ENCODE measurements around the gene THSD7B.
"Not testable (repeated sequence)": the region's sequence is repeated elsewhere in the genome, so short reads cannot be mapped to it uniquely, and the experiment has no call there.

Gene THSD7B

DNA sequence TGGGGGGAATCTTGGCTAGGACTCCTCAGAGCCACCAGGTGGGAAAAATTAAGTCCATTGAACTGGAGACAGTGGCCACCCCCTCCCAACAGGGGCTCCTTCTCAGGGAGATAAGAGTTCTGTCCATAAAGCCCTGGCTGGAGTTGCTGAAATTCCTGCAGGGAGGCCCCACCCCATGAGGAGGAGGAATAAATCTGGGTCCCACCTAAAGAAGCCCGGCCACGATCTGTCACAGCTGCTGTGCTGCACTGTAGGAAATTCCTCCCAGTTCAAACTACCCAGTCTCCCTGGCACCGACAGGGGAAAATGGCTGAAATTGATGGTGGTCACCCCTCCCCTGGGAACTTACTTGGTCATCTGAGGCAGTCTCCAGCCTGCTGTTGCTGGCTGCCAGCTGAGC lies 215.0 kb downstream of the THSD7B start:
- no peak for DNase-seq
- H3K4me3 ChIP-seq (ENCODE audit: insufficient read depth, low read depth, low read length, poor library complexity, severe bottlenecking): no peak overlapping the region
- no peaks in the 10 kb centered on the region for H3K27me3 ChIP-seq (replicated peaks; ENCODE audit: control insufficient read depth, insufficient read depth, low read length, poor library complexity, severe bottlenecking)

DNA sequence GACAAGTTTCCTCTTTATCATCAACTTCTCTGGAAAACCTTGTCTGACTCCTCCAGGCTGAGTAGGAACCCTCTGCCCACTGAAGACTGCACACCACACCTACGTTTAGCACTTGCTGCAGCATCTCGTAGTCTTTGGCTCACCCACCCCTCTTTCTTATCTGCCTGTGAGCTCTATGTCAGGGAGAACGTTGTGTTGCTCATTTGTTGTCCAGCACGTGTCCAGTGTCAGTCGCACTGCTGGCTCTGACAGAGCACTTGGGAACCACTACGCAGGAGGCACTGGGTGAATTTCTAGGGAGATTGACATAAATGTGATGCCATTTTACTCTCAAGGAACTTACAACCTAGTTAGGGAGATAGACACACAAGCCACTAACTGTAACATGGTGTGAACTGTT lies 216.3 kb downstream of the THSD7B start:
- H3K27me3 ChIP-seq (replicated peaks; ENCODE audit: control insufficient read depth, insufficient read depth, low read length, poor library complexity, severe bottlenecking); H3K4me1 ChIP-seq (ENCODE audit: control insufficient read depth, insufficient read depth, low read length, poor library complexity, severe bottlenecking); H3K36me3 ChIP-seq (ENCODE audit: control insufficient read depth, insufficient read depth, low read length); H3K9me3 ChIP-seq (ENCODE audit: control insufficient read depth, low read length); H3K27ac ChIP-seq (ENCODE audit: insufficient read depth, low read length, poor library complexity, severe bottlenecking); H3K4me3 ChIP-seq (ENCODE audit: insufficient read depth, low read depth, low read length, poor library complexity, severe bottlenecking); DNase-seq: not testable (repeated sequence)

More for the DNA sequence above, 215.0 kb downstream of the THSD7B start:
- Histone ChIP-seq H3K9me3 (ENCODE audit: control insufficient read depth, low read length) (no peaks in the 10 kb centered on the region), H3K27ac (ENCODE audit: insufficient read depth, low read length, poor library complexity, severe bottlenecking) (no peak overlapping the region), H3K4me1 (ENCODE audit: control insufficient read depth, insufficient read depth, low read length, poor library complexity, severe bottlenecking) (no peaks in the 10 kb centered on the region), H3K36me3 (ENCODE audit: control insufficient read depth, insufficient read depth, low read length) (no peaks in the 10 kb centered on the region)

DNA sequence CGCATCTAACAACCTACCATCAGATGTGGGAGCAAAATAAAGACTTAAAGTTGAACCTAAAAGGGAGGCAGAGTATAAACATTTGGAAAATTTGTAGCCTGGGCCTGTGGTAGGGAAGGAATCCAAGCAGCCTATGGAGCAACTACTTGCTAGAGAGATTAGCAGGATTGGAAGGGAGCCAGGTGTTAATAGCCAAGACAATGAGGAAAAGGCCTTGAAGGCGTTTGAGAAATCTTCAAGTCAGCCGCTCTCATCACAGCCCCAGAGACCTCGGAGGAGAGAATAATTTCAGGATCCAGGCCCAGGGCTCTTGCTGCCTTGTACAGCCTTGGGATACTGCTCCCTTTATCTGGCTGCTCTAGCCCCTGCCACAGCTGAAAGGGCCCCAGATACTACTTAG lies 219.7 kb downstream of the THSD7B start:
- no peaks in the 10 kb centered on the region for H3K27me3 ChIP-seq (replicated peaks; ENCODE audit: control insufficient read depth, insufficient read depth, low read length, poor library complexity, severe bottlenecking)
- no peaks in the 10 kb centered on the region for H3K9me3 ChIP-seq (ENCODE audit: control insufficient read depth, low read length)
- H3K27ac ChIP-seq (ENCODE audit: insufficient read depth, low read length, poor library complexity, severe bottlenecking): no peak overlapping the region
- DNase-seq: no peak
- no peak overlapping the region for H3K4me3 ChIP-seq (ENCODE audit: insufficient read depth, low read depth, low read length, poor library complexity, severe bottlenecking)
- H3K4me1 ChIP-seq (ENCODE audit: control insufficient read depth, insufficient read depth, low read length, poor library complexity, severe bottlenecking): no peaks in the 10 kb centered on the region
- no peaks in the 10 kb centered on the region for H3K36me3 ChIP-seq (ENCODE audit: control insufficient read depth, insufficient read depth, low read length)

DNA sequence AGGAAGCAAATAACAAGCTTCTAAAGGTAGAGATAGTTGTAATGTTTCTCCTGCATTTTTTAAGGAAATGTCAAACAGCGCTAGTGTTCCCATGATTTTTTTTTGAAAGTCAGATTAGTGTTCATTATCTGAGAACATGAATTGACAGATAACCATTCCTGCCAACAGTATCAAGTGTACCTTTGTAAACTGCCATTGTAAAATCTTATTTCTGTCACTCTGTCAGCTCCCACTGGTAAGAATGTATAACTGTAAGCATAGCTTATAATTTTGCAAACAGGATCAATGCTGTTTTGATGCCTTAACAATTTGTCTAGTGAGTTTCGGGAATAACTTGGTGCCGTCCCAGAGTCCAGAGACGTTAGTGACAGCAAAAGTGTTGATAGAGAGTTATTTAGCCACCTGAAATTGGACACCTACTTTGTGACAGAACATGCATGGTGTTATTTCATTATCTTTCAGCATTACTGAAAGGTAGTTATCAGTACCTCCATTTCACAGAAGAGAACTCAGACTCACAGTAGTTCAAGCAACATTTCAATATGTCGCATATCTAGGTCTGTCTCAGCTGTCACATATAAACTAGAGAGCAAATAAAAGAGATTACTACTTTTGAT lies 221.4 kb downstream of the THSD7B start:
- H3K27ac ChIP-seq (ENCODE audit: insufficient read depth, low read length, poor library complexity, severe bottlenecking): no peak overlapping the region
- DNase-seq: no peak
- no peaks in the 10 kb centered on the region for H3K4me1 ChIP-seq (ENCODE audit: control insufficient read depth, insufficient read depth, low read length, poor library complexity, severe bottlenecking)
- no peaks in the 10 kb centered on the region for H3K36me3 ChIP-seq (ENCODE audit: control insufficient read depth, insufficient read depth, low read length)
- H3K4me3 ChIP-seq (ENCODE audit: insufficient read depth, low read depth, low read length, poor library complexity, severe bottlenecking): no peak overlapping the region
- no peaks in the 10 kb centered on the region for H3K27me3 ChIP-seq (replicated peaks; ENCODE audit: control insufficient read depth, insufficient read depth, low read length, poor library complexity, severe bottlenecking)
- H3K9me3 ChIP-seq (ENCODE audit: control insufficient read depth, low read length): no peaks in the 10 kb centered on the region

DNA sequence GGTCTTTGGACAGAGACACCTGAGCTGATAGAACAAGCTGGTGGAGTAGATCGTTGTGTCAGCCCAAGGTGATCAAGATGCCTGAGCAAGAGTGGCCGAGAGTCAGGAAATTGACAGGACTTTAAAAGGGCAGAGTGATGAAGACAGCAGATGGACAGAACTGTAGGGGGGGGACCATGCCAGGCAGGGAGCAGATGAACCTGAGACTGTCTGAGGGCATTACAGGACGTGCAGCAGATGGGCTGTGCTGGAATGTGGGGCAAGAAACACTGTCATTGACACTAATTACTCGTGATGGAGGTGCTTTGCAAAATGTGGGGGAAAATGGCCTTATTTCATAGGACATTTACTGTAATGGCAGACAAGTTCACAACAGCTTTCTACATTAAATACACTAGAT lies 225.0 kb downstream of the THSD7B start:
- no peak overlapping the region for H3K27ac ChIP-seq (ENCODE audit: insufficient read depth, low read length, poor library complexity, severe bottlenecking)

DNA sequence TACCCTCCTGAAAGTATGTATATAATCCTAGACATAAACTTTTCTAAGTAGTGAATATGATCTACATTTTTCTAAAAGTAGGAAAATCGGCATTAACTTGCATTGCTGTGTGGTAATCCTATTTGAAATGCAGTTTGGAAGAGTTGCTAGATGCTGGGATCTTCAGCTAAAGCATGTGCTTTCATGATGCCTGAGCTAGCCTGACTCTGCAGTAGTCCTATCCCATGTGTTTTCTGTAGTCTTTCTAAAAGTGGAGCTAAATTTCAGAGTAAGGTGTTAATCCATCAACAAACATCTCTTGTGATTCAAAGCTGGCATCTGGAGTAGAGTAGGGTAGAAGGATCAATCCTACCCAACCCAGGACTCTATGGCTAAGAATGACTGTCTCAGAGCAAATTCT lies 229.4 kb downstream of the THSD7B start:
- H3K9me3 ChIP-seq (ENCODE audit: control insufficient read depth, low read length): no peaks in the 10 kb centered on the region
- H3K4me1 ChIP-seq (ENCODE audit: control insufficient read depth, insufficient read depth, low read length, poor library complexity, severe bottlenecking): no peaks in the 10 kb centered on the region
- no peaks in the 10 kb centered on the region for H3K36me3 ChIP-seq (ENCODE audit: control insufficient read depth, insufficient read depth, low read length)

More for the DNA sequence above, 225.0 kb downstream of the THSD7B start:
- no peaks in the 10 kb centered on the region for H3K9me3 ChIP-seq (ENCODE audit: control insufficient read depth, low read length)
- H3K27me3 ChIP-seq (replicated peaks; ENCODE audit: control insufficient read depth, insufficient read depth, low read length, poor library complexity, severe bottlenecking): no peaks in the 10 kb centered on the region
- no peak overlapping the region for H3K4me3 ChIP-seq (ENCODE audit: insufficient read depth, low read depth, low read length, poor library complexity, severe bottlenecking)
- H3K36me3 ChIP-seq (ENCODE audit: control insufficient read depth, insufficient read depth, low read length): no peaks in the 10 kb centered on the region
- no peaks in the 10 kb centered on the region for H3K4me1 ChIP-seq (ENCODE audit: control insufficient read depth, insufficient read depth, low read length, poor library complexity, severe bottlenecking)
- DNase-seq: no peak

DNA sequence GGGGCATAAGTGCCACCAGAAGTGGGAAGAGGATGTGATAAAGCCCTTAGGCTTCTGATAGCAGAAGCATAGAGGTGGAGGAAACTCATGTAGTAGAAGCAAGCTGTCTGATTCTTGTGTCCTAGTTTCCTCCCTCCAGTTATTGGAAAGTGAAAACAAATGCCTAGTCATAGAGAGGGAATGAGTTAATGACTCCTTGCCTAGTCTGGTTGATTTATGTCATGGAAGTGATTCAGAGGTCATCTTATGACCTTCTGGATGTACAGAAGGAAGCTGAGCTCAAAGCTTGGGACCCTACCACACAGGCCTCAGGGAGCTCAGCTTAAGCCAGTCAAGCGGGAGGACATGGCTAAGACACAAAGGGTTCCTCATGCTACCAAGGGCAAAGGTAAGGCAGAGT lies 232.2 kb downstream of the THSD7B start:
- DNase-seq: no peak
- H3K9me3 ChIP-seq (ENCODE audit: control insufficient read depth, low read length): no peaks in the 10 kb centered on the region
- H3K27me3 ChIP-seq (replicated peaks; ENCODE audit: control insufficient read depth, insufficient read depth, low read length, poor library complexity, severe bottlenecking): no peaks in the 10 kb centered on the region
- no peaks in the 10 kb centered on the region for H3K4me1 ChIP-seq (ENCODE audit: control insufficient read depth, insufficient read depth, low read length, poor library complexity, severe bottlenecking)
- no peaks in the 10 kb centered on the region for H3K36me3 ChIP-seq (ENCODE audit: control insufficient read depth, insufficient read depth, low read length)
- no peak overlapping the region for H3K27ac ChIP-seq (ENCODE audit: insufficient read depth, low read length, poor library complexity, severe bottlenecking)
- H3K4me3 ChIP-seq (ENCODE audit: insufficient read depth, low read depth, low read length, poor library complexity, severe bottlenecking): no peak overlapping the region

More for the DNA sequence above, 229.4 kb downstream of the THSD7B start:
- DNase-seq: no peak
- H3K4me3 ChIP-seq (ENCODE audit: insufficient read depth, low read depth, low read length, poor library complexity, severe bottlenecking): no peak overlapping the region
- H3K27me3 ChIP-seq (replicated peaks; ENCODE audit: control insufficient read depth, insufficient read depth, low read length, poor library complexity, severe bottlenecking): no peaks in the 10 kb centered on the region
- no peak overlapping the region for H3K27ac ChIP-seq (ENCODE audit: insufficient read depth, low read length, poor library complexity, severe bottlenecking)

DNA sequence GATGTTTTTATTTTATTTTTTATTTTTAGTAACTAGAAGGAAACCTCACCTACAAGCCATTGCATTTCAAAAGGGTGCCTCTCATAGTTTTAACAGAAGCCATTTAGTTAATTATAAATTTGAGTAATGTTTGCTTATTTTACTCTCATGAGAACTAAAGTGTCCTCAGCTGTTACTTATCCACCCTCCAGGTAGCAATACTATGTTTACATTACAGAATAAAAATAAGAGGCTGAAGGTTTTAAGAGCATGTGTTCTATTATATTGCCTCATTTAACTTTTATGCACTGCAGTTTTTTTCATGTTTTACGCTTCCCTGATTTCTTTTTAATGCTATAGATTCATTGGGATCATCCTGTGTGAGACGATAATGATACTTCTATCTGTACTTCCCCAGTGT lies 235.5 kb downstream of the THSD7B start:
- no peak for DNase-seq
- no peak overlapping the region for H3K4me3 ChIP-seq (ENCODE audit: insufficient read depth, low read depth, low read length, poor library complexity, severe bottlenecking)

DNA sequence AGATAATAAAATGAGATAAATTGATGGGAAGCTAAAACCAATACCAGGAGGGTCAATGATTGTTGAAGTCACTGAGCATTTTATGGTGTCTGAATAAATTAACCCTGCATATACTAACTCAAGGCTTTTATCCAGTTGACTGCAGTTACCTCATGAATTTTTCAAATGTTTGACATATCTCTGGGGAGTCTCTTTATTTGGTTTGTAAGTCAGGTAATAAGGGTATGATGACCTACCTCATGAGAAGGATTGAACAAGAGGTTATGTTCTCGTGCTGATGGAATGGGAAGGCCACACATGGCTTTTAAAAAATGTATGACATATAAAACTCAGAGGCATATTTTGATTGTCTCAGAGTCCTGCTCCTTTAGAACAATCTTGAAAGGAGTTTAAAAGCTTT lies 237.6 kb downstream of the THSD7B start:
- Histone ChIP-seq H3K4me1 (ENCODE audit: control insufficient read depth, insufficient read depth, low read length, poor library complexity, severe bottlenecking) (no peaks in the 10 kb centered on the region), H3K27ac (ENCODE audit: insufficient read depth, low read length, poor library complexity, severe bottlenecking) (no peak overlapping the region), H3K4me3 (ENCODE audit: insufficient read depth, low read depth, low read length, poor library complexity, severe bottlenecking) (no peak overlapping the region), H3K9me3 (ENCODE audit: control insufficient read depth, low read length) (no peaks in the 10 kb centered on the region), H3K36me3 (ENCODE audit: control insufficient read depth, insufficient read depth, low read length) (no peaks in the 10 kb centered on the region), H3K27me3 (replicated peaks; ENCODE audit: control insufficient read depth, insufficient read depth, low read length, poor library complexity, severe bottlenecking) (no peaks in the 10 kb centered on the region)
- no peak for DNase-seq

More for the DNA sequence above, 235.5 kb downstream of the THSD7B start:
- Histone ChIP-seq H3K27ac (ENCODE audit: insufficient read depth, low read length, poor library complexity, severe bottlenecking) (no peak overlapping the region), H3K36me3 (ENCODE audit: control insufficient read depth, insufficient read depth, low read length) (no peaks in the 10 kb centered on the region), H3K4me1 (ENCODE audit: control insufficient read depth, insufficient read depth, low read length, poor library complexity, severe bottlenecking) (no peaks in the 10 kb centered on the region), H3K9me3 (ENCODE audit: control insufficient read depth, low read length) (no peaks in the 10 kb centered on the region), H3K27me3 (replicated peaks; ENCODE audit: control insufficient read depth, insufficient read depth, low read length, poor library complexity, severe bottlenecking) (no peaks in the 10 kb centered on the region)

DNA sequence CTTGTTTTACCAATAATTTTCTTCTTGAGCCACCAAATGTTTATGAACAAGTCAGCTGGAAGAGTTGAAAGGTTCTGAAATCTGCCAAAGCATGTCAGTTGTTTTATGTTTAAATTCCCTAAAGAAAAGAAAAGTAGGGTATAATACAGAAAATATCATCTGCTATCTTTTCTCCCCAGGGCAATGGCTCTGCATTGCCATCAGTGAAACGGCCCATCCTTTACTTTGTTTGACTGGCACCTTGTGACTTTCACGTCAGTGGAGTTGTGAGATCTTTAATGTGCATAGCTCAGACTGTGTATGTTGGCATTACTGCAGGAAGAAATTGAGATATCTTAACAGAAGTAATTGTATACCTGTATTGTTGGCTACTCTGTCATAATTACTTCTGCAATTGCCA lies 239.9 kb downstream of the THSD7B start:
- H3K36me3 ChIP-seq (ENCODE audit: control insufficient read depth, insufficient read depth, low read length): no peaks in the 10 kb centered on the region
- no peaks in the 10 kb centered on the region for H3K4me1 ChIP-seq (ENCODE audit: control insufficient read depth, insufficient read depth, low read length, poor library complexity, severe bottlenecking)
- no peaks in the 10 kb centered on the region for H3K27me3 ChIP-seq (replicated peaks; ENCODE audit: control insufficient read depth, insufficient read depth, low read length, poor library complexity, severe bottlenecking)
- H3K27ac ChIP-seq (ENCODE audit: insufficient read depth, low read length, poor library complexity, severe bottlenecking): no peak overlapping the region
- DNase-seq: no peak
- H3K4me3 ChIP-seq (ENCODE audit: insufficient read depth, low read depth, low read length, poor library complexity, severe bottlenecking): no peak overlapping the region
- no peaks in the 10 kb centered on the region for H3K9me3 ChIP-seq (ENCODE audit: control insufficient read depth, low read length)
